Epithelial cell of proximal tubule (primary cell): ENCODE results near the gene ZNF366. TPM values are rescaled to one million over a fixed set of nuclear protein-coding genes. Genes with fewer than 3 reads are reported as not detected.

Experiments
- DNase-seq: peaks from one replicate; pipeline ENCODE4 v3.0.0-alpha.2; 2011; ENCODE audit warnings: low read depth
- H3K4me3 ChIP-seq: 2 replicates; pipeline ENCODE4 v1.5.1; 2011; ENCODE audit warnings: low read depth, mild to moderate bottlenecking, low read length
- CTCF ChIP-seq: conservative IDR thresholded peaks from 2 replicates; pipeline ENCODE4 v1.5.1; 2012; ENCODE audit warnings: low read depth, mild to moderate bottlenecking, low read length
- total RNA-seq: library from RNA; depleted of rRNA; stranded (reverse); fragments of >200 nt; gene quantifications from 2 replicates; pipeline ENCODE4 v1.2.3, GENCODE V29; 2015

The ZNF366 gene
- total RNA-seq, 1 donor from 2014 or later, result not detected

- TF ChIP-seq CTCF, result no peak
- DNase-seq, result no peak
- H3K4me3 ChIP-seq, result no peak overlapping the region
Observed at GRCh38 chr5:72510610-72511181, 3.5 kb upstream of the ZNF366 start.

GRCh38 chr5:72509401-72509800 lies 2.2 kb upstream of the ZNF366 start:
- DNase-seq, result no peak
- no peak overlapping the region for H3K4me3 ChIP-seq
- no peak for TF ChIP-seq CTCF

- no peak for TF ChIP-seq CTCF
- DNase-seq, result no peak
- no peak overlapping the region for H3K4me3 ChIP-seq
Observed at GRCh38 chr5:72508241-72509170, 1.3 kb upstream of the ZNF366 start.

- H3K4me3 ChIP-seq, result no peak overlapping the region
- TF ChIP-seq CTCF, result no peak
- DNase-seq, result no peak
Observed at GRCh38 chr5:72507907-72508238, 663 bp upstream of the ZNF366 start.

GRCh38 chr5:72506158-72506549 lies 1.1 kb downstream of the ZNF366 start:
- H3K4me3 ChIP-seq, result no peak overlapping the region
- no peak for TF ChIP-seq CTCF
- DNase-seq, result no peak

- no peak for TF ChIP-seq CTCF
- DNase-seq, result no peak
- H3K4me3 ChIP-seq, result no peak overlapping the region
Observed at GRCh38 chr5:72505539-72506157, 1.6 kb downstream of the ZNF366 start.
